Measurements from ENCODE around the gene SERPINB5. TPM values are rescaled to one million over a fixed set of nuclear protein-coding genes. Genes with fewer than 3 reads are reported as not detected.

The SERPINB5 gene
- total and polyA plus RNA-seq, 4 donors, result 0.05 TPM; not detected in 3

DNA sequence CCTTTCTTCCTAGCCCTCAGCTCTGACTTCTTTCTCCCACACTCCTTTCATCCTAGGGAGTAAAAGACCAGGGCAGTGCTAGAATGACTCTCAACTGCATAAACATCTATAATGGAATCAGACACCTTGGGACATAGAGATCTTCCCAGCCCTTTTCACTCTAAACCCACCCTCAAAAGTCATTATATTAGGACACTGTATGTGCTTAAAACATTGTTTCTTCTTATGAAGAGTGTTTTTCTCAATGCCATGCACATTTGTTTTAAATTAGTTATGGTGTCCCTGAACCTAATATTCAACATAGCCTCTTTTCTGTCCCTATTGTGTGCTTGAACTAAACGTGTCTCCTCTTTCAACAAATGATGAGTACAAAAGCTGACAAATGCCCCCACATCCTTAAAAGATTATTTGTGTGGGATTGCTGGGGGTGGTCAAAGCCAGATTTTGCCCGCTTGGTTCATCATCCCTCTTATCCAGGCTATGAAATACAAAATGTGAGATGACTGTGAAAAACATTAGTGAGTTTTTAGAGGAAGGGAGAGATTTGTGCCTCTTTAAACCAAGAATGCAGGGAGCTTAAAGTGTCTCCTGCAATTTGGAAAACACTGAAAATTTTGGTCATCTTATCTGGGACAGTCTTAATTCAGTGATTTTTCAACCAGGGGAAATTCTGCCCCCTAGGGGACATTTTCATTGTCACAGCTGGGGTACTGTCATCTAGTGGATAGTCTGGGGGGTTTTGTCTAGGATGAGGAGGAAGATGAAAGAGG, 29.0 kb downstream of the SERPINB5 start:
- Histone ChIP-seq H3K27ac (ENCODE audit: low read depth in 1 of 2, low read length in 2 of 2) (no peak overlapping the region), H3K4me3 (ENCODE audit: low read depth in 1 of 3, low read length in 3 of 3) (no peak overlapping the region), H3K9ac (ENCODE audit: low read depth in 1 of 2, low read length in 2 of 2) (no peak overlapping the region), H3K4me1 (ENCODE audit: control insufficient read depth in 4 of 4, insufficient read depth in 4 of 4, low read length in 3 of 4) (no peaks in the 10 kb centered on the region), H3K36me3 (ENCODE audit: control insufficient read depth in 4 of 4, insufficient read depth in 3 of 4, low read depth in 1 of 4, low read length in 3 of 4) (no peaks in the 10 kb centered on the region), H3K9me3 (ENCODE audit: control insufficient read depth in 4 of 4, low read length in 3 of 4) (no peaks in the 10 kb centered on the region), H3K27me3 (ENCODE audit: control insufficient read depth in 4 of 4, insufficient read depth in 4 of 4, low read length in 3 of 4) (no peaks in the 10 kb centered on the region)
- 32% methylated on average over 2 of the region's 2 CpGs for WGBS
- TF ChIP-seq RAD21 (IDR thresholded peaks at IDR 0.05), result peak; percentile 64 to 68
- TF ChIP-seq, protein P1, sequence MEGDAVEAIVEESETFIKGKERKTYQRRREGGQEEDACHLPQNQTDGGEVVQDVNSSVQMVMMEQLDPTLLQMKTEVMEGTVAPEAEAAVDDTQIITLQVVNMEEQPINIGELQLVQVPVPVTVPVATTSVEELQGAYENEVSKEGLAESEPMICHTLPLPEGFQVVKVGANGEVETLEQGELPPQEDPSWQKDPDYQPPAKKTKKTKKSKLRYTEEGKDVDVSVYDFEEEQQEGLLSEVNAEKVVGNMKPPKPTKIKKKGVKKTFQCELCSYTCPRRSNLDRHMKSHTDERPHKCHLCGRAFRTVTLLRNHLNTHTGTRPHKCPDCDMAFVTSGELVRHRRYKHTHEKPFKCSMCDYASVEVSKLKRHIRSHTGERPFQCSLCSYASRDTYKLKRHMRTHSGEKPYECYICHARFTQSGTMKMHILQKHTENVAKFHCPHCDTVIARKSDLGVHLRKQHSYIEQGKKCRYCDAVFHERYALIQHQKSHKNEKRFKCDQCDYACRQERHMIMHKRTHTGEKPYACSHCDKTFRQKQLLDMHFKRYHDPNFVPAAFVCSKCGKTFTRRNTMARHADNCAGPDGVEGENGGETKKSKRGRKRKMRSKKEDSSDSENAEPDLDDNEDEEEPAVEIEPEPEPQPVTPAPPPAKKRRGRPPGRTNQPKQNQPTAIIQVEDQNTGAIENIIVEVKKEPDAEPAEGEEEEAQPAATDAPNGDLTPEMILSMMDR (IDR thresholded peaks at IDR 0.05; ENCODE audit: low read depth, low read length, missing input control), result peak; percentile 37
- TF ChIP-seq, protein P2, sequence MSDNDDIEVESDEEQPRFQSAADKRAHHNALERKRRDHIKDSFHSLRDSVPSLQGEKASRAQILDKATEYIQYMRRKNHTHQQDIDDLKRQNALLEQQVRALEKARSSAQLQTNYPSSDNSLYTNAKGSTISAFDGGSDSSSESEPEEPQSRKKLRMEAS (IDR thresholded peaks at IDR 0.05), result no peak
- TF ChIP-seq, protein P3, sequence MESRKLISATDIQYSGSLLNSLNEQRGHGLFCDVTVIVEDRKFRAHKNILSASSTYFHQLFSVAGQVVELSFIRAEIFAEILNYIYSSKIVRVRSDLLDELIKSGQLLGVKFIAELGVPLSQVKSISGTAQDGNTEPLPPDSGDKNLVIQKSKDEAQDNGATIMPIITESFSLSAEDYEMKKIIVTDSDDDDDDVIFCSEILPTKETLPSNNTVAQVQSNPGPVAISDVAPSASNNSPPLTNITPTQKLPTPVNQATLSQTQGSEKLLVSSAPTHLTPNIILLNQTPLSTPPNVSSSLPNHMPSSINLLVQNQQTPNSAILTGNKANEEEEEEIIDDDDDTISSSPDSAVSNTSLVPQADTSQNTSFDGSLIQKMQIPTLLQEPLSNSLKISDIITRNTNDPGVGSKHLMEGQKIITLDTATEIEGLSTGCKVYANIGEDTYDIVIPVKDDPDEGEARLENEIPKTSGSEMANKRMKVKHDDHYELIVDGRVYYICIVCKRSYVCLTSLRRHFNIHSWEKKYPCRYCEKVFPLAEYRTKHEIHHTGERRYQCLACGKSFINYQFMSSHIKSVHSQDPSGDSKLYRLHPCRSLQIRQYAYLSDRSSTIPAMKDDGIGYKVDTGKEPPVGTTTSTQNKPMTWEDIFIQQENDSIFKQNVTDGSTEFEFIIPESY (IDR thresholded peaks at IDR 0.05), result no peak
- no peak for DNase-seq (ENCODE audit: low spot score)

DNA sequence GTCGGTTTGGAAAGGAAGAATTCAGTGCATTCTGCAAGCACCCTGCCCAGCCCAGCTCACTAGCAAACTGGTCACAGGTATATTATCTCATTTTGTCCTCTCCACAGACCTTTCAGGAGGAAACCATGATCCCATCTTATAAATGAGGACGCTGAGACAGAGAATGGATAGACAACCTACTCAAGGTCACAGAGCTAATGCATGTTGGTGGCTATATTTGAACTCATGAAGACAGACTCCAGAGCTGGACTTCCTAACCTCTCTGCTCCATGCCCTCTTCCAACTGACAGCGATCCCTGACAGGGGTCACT, 29.5 kb downstream of the SERPINB5 start:
- H3K27me3 ChIP-seq (ENCODE audit: control insufficient read depth in 4 of 4, insufficient read depth in 4 of 4, low read length in 3 of 4), result no peaks in the 10 kb centered on the region
- no peak overlapping the region for H3K9ac ChIP-seq (ENCODE audit: low read depth in 1 of 2, low read length in 2 of 2)
- no peaks in the 10 kb centered on the region for H3K4me1 ChIP-seq (ENCODE audit: control insufficient read depth in 4 of 4, insufficient read depth in 4 of 4, low read length in 3 of 4)
- no peaks in the 10 kb centered on the region for H3K9me3 ChIP-seq (ENCODE audit: control insufficient read depth in 4 of 4, low read length in 3 of 4)
- TF ChIP-seq, protein P3 (IDR thresholded peaks at IDR 0.05), result no peak
- no peak for TF ChIP-seq NR2F2 (IDR thresholded peaks at IDR 0.05)
- no peak for TF ChIP-seq RXRA (IDR thresholded peaks at IDR 0.05)
- TF ChIP-seq FOXA1 (IDR thresholded peaks at IDR 0.05), result no peak
- no peak for TF ChIP-seq SP1 (IDR thresholded peaks at IDR 0.05)
- TF ChIP-seq FOXA2 (IDR thresholded peaks at IDR 0.05), result no peak
- TF ChIP-seq TAF1 (conservative IDR thresholded peaks at IDR 0.05), result no peak
- no peak for TF ChIP-seq GABPA (IDR thresholded peaks at IDR 0.05 in 1 of 2, conservative IDR thresholded peaks at IDR 0.05 in 1 of 2)
- no peak for TF ChIP-seq JUND (IDR thresholded peaks at IDR 0.05)
- no peak for TF ChIP-seq RAD21 (IDR thresholded peaks at IDR 0.05)
- no peak for TF ChIP-seq HNF4A (conservative IDR thresholded peaks at IDR 0.05)
- TF ChIP-seq, protein P1 (IDR thresholded peaks at IDR 0.05; ENCODE audit: low read depth, low read length, missing input control), result no peak
- TF ChIP-seq, protein P2 (IDR thresholded peaks at IDR 0.05), result no peak
- no peak for TF ChIP-seq HNF4G (IDR thresholded peaks at IDR 0.05)
- no peak for TF ChIP-seq EGR1 (IDR thresholded peaks at IDR 0.05; ENCODE audit: low read depth in 2 of 2)
- no peak overlapping the region for H3K4me3 ChIP-seq (ENCODE audit: low read depth in 1 of 3, low read length in 3 of 3)
- DNase-seq (ENCODE audit: low spot score), result no peak
- WGBS, result 54% methylated on average over 3 of the region's 3 CpGs
- no peak overlapping the region for H3K27ac ChIP-seq (ENCODE audit: low read depth in 1 of 2, low read length in 2 of 2)
- H3K36me3 ChIP-seq (ENCODE audit: control insufficient read depth in 4 of 4, insufficient read depth in 3 of 4, low read depth in 1 of 4, low read length in 3 of 4), result no peaks in the 10 kb centered on the region
